Measurements from ENCODE around the gene NTRK2.

GRCh38 chr9:85040821-85041465 lies 371.4 kb downstream of the NTRK2 start:
- TF ChIP-seq POLR2A (IDR thresholded peaks at IDR 0.05) (no peak), CTCF (IDR thresholded peaks at IDR 0.05) (no peak)
